SK-N-MC (cell line): ENCODE results near the gene FAM118A.
"Not testable (repeated sequence)": the region's sequence is repeated elsewhere in the genome, so short reads cannot be mapped to it uniquely, and the experiment has no call there.

Experiments
- DNase-seq: peaks from one replicate; pipeline ENCODE4 v3.0.0-alpha.2; 2011; ENCODE audit warnings: low read depth, low spot score
- H3K27ac ChIP-seq: fragments of 200-600 bp; sonication (generic); 2 replicates; pipeline ENCODE4 v1.5.1; 2016; ENCODE audit warnings: mixed run types
- H3K36me3 ChIP-seq: fragments of 200-600 bp; sonication (generic); 2 replicates; pipeline ENCODE4 v1.6.1; 2017; ENCODE audit warnings: antibody characterized with exemption, low read length, mixed read lengths; ENCODE audit not compliant: insufficient read depth
- H3K4me3 ChIP-seq: fragments of 200-600 bp; sonication (generic); 2 replicates; pipeline ENCODE4 v1.5.1; 2016
- H3K9ac ChIP-seq: fragments of 200-600 bp; sonication (generic); 2 replicates; pipeline ENCODE4 v1.8.0; 2017; ENCODE audit warnings: mixed run types, mixed read lengths; ENCODE audit not compliant: insufficient read length
- H3K9me3 ChIP-seq: fragments of 200-600 bp; sonication (generic); 2 replicates; pipeline ENCODE4 v1.6.1; 2017; ENCODE audit warnings: low read depth, mild to moderate bottlenecking, antibody characterized with exemption, low read length, moderate library complexity, mixed read lengths
- EZH2 ChIP-seq: fragments of 200-600 bp; sonication (generic); IDR thresholded peaks from one replicate; pipeline ENCODE4 v1.6.1; 2017; ENCODE audit warnings: antibody characterized with exemption
- FOXP2 ChIP-seq: optimal IDR thresholded peaks from 2 replicates; pipeline ENCODE3; 2011; ENCODE audit warnings: mild to moderate bottlenecking, moderate library complexity; ENCODE audit not compliant: insufficient read depth; ENCODE audit errors: extremely low read length, control extremely low read depth
- POLR2AphosphoS5 ChIP-seq: IDR thresholded peaks from 2 replicates; pipeline ENCODE4 v1.6.1; 2012; ENCODE audit warnings: mild to moderate bottlenecking, low read depth, low read length, borderline replicate concordance

The FAM118A gene

DNA sequence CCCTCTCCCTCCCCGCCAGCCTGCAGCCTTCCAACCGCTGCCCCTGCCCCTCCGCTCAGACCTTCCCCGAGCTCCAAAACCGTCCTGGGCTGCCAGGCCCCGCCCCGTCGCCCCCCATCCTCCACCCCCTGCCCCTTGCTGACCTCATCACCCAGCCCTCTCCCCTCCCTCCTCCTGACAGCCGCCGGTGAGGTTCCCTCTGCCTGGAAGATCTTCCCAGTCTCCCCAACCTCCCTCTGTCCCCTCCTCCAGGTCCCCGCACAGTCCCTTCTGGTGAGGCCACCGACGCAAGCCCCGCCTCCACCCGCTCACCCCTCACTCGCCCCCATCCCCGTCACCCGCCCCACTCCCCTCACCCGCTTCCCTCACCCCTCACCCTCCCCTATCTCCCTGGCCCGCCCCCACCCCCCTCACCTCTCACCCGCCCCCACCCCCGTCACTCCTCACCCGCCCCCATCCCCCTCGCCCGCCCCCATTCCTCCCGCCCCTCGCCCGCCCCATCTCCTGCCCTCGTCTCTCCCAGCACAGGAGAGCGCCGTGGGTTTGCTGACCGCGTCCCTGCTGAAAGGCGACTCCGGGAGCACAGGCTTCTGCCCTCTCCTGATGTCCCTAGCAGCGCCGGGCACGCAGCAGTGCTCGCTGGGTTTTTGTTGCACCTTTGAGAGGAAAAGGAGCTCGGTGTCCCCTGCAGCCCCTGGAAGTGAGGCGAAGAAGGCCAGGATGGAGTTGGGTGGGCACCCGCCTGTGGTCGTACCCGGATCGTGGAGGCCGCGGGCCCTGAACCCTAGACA is 41.4 kb upstream of the FAM118A start:
- no peaks in the 10 kb centered on the region for H3K9me3 ChIP-seq
- no peak overlapping the region for H3K27ac ChIP-seq
- no peak overlapping the region for H3K9ac ChIP-seq
- H3K4me3 ChIP-seq, result peak overlapping the region; percentile 79
- TF ChIP-seq POLR2AphosphoS5, result no peak
- TF ChIP-seq EZH2, result no peak
- TF ChIP-seq FOXP2, result no peak
- H3K36me3 ChIP-seq, result no peaks in the 10 kb centered on the region
- no peak for DNase-seq

DNA sequence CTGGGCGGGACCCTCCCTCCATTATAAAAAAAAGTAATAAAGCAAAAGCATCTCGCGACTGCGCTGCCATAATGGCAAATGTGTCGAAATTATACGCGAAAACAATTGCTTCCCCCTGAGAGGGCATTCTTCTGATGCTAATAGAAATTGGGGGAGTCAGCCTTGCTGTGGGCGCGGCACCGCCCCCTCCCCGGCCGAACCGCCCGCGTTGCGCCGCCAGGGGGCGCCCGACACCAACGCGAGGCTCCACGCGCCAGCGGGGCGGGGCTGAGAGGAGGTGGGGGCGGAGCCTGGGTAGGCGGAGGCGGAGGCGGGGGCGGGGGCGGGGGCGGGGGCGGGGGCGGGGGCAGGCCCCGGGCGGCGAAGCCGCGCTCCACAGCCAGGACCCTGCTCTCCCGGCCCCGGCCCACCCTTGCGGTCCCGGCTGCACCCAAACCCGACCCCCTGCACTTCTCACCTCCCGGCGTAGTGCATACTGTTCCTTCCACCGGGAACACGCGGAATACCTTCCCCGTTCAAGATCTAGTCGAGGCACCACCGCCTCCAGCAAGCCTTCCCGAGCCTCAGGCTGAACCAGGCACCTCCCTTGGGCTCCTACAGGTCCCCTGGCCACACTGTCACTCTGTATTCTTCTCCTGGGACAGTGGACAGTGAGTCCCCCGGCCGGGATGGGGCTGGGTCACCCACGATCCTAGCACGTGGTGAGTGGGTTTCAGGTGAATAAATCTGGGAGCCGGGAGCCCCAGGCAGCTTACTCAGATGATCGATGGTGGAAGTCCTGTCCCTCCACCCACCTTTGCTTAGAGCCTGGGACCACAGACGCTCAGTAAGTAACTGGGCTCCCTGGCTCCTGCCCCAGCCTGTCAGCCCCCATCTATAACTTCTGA is 40.5 kb upstream of the FAM118A start:
- H3K36me3 ChIP-seq, result no peaks in the 10 kb centered on the region
- H3K27ac ChIP-seq, result no peak overlapping the region
- no peak overlapping the region for H3K9ac ChIP-seq
- peak overlapping the region; percentile 79 for H3K4me3 ChIP-seq
- TF ChIP-seq EZH2, result no peak
- no peak for TF ChIP-seq POLR2AphosphoS5
- no peak for TF ChIP-seq FOXP2
- H3K9me3 ChIP-seq, result no peaks in the 10 kb centered on the region
- DNase-seq, result no peak

DNA sequence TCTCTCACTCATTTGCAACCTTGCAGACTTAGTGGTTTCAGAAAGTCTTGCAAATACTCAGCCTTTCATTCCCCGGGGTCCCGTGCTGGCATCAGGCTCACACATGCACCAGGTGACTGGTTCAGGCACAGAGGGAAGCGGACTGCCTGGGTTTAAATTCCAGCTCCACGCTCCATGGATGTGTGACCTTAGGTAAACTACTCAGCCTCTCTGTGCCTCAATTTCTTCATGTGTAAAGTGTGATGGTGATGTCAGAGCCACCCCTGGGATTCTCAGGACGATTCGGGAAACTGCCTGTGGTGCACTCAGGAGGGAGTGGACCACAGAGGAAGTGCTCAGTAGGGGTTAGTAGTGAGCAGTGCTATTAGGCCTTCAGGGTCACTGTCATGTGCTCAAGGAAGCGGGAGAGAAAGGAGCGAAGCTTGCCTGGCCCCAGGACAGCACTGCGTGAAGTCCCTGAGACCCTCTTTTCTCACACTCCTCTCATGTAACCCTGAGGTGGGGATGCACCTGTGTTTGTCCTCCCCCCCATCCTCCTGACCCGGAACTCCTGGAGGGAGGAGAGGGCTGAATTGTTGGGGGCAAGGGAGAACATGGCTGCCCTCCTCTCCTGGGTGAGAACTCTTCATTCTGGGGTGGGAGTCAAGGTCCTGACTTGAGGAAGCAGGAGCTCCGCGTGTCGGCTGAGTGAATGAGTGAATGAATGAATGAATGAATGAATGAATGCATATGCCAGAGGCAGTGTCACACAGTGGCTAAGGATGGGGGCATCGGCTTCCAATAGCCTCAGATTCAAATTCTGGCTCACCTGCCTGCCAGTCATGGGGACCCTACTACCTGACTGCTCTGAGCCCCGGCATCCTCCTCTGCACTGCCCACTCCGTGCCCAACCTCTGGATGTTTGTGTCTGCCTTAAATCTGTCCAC is 39.4 kb upstream of the FAM118A start:
- no peak overlapping the region for H3K27ac ChIP-seq
- no peak overlapping the region for H3K9ac ChIP-seq
- no peak for DNase-seq
- H3K9me3 ChIP-seq, result no peaks in the 10 kb centered on the region
- H3K36me3 ChIP-seq, result no peaks in the 10 kb centered on the region
- TF ChIP-seq FOXP2, result no peak
- TF ChIP-seq POLR2AphosphoS5, result no peak
- no peak for TF ChIP-seq EZH2
- no peak overlapping the region for H3K4me3 ChIP-seq

DNA sequence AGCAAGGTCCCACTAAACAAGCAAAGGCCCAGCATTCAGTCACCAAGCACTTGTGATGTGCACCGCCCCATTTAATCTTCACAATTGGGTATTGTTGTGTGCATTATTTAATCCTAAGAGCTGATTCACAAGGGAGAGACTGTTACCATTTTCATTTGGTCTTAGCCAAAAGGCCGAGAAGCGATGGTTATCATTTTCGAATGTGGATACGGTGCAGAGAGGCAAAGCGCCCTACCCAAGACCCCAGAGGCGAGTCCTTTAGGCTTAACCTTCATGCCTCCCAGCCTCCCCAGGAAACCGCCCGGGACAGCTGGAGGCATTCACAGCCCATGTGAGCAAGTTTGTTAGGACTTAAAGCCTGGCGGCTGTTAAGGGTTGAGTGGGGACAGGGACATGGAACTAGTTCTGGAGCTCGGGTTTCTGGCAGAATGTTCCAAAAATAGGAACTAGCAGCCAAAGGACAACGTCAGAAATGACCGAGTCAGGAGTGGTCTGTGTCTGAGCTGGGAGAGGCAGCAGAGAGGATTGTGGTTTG is 38.0 kb upstream of the FAM118A start:
- DNase-seq, result no peak
- H3K4me3 ChIP-seq, result no peak overlapping the region
- TF ChIP-seq EZH2, result no peak
- TF ChIP-seq POLR2AphosphoS5, result no peak
- no peak for TF ChIP-seq FOXP2
- no peaks in the 10 kb centered on the region for H3K9me3 ChIP-seq
- H3K36me3 ChIP-seq, result no peaks in the 10 kb centered on the region
- no peak overlapping the region for H3K27ac ChIP-seq
- H3K9ac ChIP-seq, result no peak overlapping the region

DNA sequence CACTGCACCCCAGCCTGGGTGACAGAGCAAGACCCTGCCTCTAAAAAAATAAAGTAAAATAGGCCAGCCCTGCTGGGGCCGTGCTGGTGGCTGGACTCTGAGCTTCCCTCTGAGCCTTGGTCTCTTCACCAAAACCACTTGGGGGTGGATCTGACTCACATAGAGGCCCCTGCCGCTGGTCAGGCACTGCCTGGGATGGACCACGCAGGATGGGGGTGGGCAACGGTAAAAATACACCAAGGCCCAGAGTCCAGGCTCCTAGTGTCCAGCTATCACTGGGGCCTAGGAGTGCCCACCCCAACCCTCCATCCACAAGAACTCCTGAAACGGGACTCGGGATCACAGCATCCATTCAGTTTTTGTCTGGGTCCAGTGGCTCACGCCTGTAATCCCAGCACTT is 37.2 kb upstream of the FAM118A start:
- H3K9me3 ChIP-seq, result no peaks in the 10 kb centered on the region
- no peak for DNase-seq
- no peak for TF ChIP-seq POLR2AphosphoS5
- no peak for TF ChIP-seq FOXP2
- TF ChIP-seq EZH2, result no peak
- no peaks in the 10 kb centered on the region for H3K36me3 ChIP-seq
- no peak overlapping the region for H3K9ac ChIP-seq
- H3K4me3 ChIP-seq, result no peak overlapping the region
- H3K27ac ChIP-seq, result no peak overlapping the region

- Histone ChIP-seq H3K27ac (no peak overlapping the region), H3K4me3 (no peak overlapping the region), H3K36me3 (no peaks in the 10 kb centered on the region), H3K9ac (no peak overlapping the region), H3K9me3 (no peaks in the 10 kb centered on the region)
- DNase-seq, result no peak
- TF ChIP-seq FOXP2 (no peak), POLR2AphosphoS5 (no peak), EZH2 (no peak)
These were observed 36.2 kb upstream of the FAM118A start for GRCh38 chr22:45273452-45274075.

DNA sequence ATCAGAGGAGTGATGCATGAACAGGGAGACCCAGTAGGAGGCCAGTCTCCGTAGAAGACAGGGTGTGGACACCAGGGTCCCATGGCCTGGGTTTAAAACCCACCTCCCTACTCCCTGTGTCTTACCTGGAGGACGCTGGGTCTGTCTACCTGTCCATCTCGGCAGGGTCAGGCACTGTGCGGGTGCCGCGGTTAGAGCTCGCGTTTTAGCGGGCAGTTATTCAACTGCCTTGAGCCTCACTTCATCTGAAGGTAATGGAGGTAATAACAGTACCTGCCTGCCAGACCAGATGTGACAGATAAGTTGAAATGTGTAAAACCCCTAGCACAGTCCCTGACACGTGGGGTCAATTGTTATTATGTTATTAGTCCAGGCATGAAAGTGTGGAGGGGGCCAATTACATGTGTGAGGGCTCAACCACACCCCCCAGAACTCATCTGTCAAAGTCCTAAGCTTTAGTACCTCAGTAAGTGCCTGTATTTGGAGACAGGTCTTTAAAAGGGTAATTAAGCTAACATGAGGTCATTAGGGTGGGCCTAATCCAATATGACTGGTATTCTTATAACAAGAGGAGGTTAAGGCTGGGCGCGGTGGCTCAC is 33.1 kb upstream of the FAM118A start:
- H3K9me3 ChIP-seq, result no peaks in the 10 kb centered on the region
- TF ChIP-seq EZH2, result no peak
- no peak overlapping the region for H3K9ac ChIP-seq

DNA sequence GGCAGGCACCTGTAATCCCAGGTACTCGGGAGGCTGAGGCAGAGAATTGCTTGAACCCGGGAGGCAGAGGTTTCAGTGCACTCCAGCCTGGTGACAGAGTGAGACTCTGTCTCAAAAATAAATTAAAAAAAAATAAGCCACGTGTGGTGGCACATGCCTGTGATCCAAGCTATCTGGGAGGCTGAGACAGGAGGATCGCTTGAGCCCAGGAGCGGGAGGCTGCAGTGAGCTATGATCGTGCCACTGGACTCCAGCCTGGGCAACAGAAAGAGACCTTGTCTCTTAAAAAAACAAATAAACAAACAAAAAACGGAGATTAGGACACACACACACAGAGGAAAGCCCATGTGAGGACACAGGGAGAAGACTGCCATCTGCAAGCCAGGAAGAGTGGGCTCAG is 32.0 kb upstream of the FAM118A start:
- not testable (repeated sequence) for H3K4me3 ChIP-seq, H3K36me3 ChIP-seq, DNase-seq, H3K9me3 ChIP-seq, H3K27ac ChIP-seq, H3K9ac ChIP-seq

More for the DNA sequence above, 33.1 kb upstream of the FAM118A start:
- no peaks in the 10 kb centered on the region for H3K36me3 ChIP-seq
- DNase-seq, result no peak
- H3K27ac ChIP-seq, result no peak overlapping the region
- no peak overlapping the region for H3K4me3 ChIP-seq
